Cardiac muscle cell (in vitro differentiated cells and primary cell): ENCODE results near the gene POM121C. TPM values are rescaled to one million over a fixed set of nuclear protein-coding genes. Genes with fewer than 3 reads are reported as not detected.
A peak's percentile ranks its signal among the peaks of the same experiment; 100 is the strongest.
"Not testable (repeated sequence)": the region's sequence is repeated elsewhere in the genome, so short reads cannot be mapped to it uniquely, and the experiment has no call there.

ENCODE experiments used
- DNase-seq, 2 donors: peaks; one replicate each; pipeline versions ENCODE4 v3.0.0 to v3.0.0-alpha.2; 2010 to 2017; ENCODE audit warnings: low read depth in 1 of 2, low spot score in 1 of 2
- H3K27ac ChIP-seq: fragments of 200-600 bp; sonication (generic); 2 replicates; pipeline ENCODE4 v1.5.1; 2016
- H3K27me3 ChIP-seq: fragments of 200-600 bp; sonication (generic); 2 replicates; pipeline ENCODE4 v1.6.0; 2016; ENCODE audit warnings: control low read depth
- H3K36me3 ChIP-seq: fragments of 200-600 bp; sonication (generic); 2 replicates; pipeline ENCODE4 v1.5.1; 2016; ENCODE audit warnings: control low read depth
- H3K4me1 ChIP-seq: fragments of 200-600 bp; sonication (generic); 2 replicates; pipeline ENCODE4 v1.8.1; 2017; ENCODE audit warnings: low read depth, mild to moderate bottlenecking, mixed run types
- H3K4me3 ChIP-seq: fragments of 200-600 bp; sonication (generic); 2 replicates; pipeline ENCODE4 v1.5.1; 2016; ENCODE audit warnings: mild to moderate bottlenecking
- H3K9me3 ChIP-seq: fragments of 200-600 bp; sonication (generic); 2 replicates; pipeline ENCODE4 v1.5.1; 2017; ENCODE audit warnings: low read depth, mild to moderate bottlenecking, control low read depth
- polyA plus RNA-seq: library from polyadenylated mRNA; unstranded; fragments of >200 nt; fragmentation: Nextera tagmentation; extraction: Ambion mirVana; gene quantifications from 2 replicates; pipeline ENCODE4 v1.2.1, GENCODE V29; 2016
- total RNA-seq: library from RNA; depleted of rRNA; stranded (reverse); fragments of >200 nt; gene quantifications from 2 replicates; pipeline ENCODE4 v1.2.3, GENCODE V29; 2016
- TF ChIP-seq, protein P1 (sequence below): IDR thresholded peaks from 2 replicates; pipeline ENCODE4 v1.5.1; 2012; ENCODE audit warnings: low read depth, mild to moderate bottlenecking, low read length

POM121C gene
- 16.2 and 17.2 TPM in 2 replicates for total RNA-seq
- 35.1 and 47.7 TPM in 2 replicates for polyA plus RNA-seq

DNA sequence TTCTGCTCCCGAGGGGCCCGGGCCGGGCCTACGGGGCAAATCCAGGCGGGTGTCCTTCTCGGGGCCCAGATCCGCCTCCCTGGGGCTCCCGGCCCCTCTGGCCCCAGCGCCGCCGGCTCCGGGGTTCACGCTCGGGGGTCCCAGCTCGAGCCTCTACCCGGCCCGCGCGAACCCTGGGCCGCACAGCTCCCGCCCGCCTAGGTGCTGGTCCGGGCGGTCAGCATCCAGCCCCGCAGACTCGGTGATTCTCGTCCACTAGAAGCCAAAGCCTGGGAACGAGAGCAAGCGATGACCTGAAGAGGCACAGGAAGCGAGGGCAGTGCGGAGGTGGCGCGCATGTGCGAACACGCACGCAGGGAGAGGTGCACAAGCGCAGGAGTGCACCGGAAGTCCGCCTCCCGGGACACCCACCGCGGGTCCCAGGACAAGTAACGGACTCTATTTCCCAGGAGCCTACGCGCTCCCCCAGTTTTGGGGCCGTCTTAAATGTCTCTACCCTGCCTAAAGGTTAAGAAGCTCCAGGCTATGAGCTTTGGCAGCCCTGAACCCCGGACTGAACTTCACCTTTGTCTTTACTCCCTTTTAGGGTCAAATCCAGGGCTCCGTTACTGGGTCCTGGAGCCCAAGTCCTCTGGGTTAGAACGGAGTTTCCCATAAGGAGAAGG lies at the start of gene POM121C:
POM121C (minus strand) TSS at position 321 of the 665 bp plus-strand sequence. CDS start 44,803 bp downstream, outside the sequence.
- H3K9me3 ChIP-seq, H3K4me1 ChIP-seq, H3K27me3 ChIP-seq, H3K36me3 ChIP-seq: not testable (repeated sequence)
- peak within 1 kb of the TSS; percentile 96 for H3K27ac ChIP-seq
- H3K4me3 ChIP-seq, result peak within 1 kb of the TSS; percentile 69
- peak; percentile 94 for DNase-seq

DNA sequence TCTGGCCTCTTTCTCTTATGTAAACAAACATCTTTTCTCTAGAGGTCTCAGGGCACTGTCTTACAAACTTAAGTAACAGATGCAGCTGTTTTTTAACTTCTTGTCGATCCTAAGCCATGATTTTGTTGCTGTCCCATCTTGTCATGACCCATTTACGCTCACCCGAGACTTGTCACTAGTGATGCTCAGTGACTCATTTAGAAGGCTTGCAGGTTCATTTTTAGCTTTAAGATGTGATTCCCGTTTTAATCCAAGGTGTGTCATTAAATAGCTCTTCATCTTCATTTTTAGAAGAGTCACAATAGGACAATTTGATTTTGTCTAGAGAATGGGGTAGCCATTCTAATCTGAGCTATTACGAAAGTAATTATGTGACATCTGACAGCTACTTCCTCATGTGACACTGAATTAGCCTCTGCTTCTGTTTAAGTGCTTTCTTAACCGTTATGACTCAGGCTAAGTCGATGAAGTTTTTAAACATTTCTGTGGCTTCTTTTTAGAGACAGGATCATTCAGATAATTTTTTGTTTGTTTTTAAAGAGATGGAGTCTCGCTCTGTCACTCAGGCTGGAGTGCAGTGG lies 48.7 kb upstream of the POM121C start:
- Histone ChIP-seq H3K4me1 (no peaks in the 10 kb centered on the region), H3K4me3 (no peak overlapping the region), H3K9me3 (no peaks in the 10 kb centered on the region), H3K27me3 (no peaks in the 10 kb centered on the region), H3K27ac (no peak overlapping the region), H3K36me3 (peaks cover 25% of the 10 kb centered on the region)
- TF ChIP-seq, protein P1, sequence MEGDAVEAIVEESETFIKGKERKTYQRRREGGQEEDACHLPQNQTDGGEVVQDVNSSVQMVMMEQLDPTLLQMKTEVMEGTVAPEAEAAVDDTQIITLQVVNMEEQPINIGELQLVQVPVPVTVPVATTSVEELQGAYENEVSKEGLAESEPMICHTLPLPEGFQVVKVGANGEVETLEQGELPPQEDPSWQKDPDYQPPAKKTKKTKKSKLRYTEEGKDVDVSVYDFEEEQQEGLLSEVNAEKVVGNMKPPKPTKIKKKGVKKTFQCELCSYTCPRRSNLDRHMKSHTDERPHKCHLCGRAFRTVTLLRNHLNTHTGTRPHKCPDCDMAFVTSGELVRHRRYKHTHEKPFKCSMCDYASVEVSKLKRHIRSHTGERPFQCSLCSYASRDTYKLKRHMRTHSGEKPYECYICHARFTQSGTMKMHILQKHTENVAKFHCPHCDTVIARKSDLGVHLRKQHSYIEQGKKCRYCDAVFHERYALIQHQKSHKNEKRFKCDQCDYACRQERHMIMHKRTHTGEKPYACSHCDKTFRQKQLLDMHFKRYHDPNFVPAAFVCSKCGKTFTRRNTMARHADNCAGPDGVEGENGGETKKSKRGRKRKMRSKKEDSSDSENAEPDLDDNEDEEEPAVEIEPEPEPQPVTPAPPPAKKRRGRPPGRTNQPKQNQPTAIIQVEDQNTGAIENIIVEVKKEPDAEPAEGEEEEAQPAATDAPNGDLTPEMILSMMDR, result no peak
- DNase-seq, result peak in 1 of 2 donors; percentile 43

DNA sequence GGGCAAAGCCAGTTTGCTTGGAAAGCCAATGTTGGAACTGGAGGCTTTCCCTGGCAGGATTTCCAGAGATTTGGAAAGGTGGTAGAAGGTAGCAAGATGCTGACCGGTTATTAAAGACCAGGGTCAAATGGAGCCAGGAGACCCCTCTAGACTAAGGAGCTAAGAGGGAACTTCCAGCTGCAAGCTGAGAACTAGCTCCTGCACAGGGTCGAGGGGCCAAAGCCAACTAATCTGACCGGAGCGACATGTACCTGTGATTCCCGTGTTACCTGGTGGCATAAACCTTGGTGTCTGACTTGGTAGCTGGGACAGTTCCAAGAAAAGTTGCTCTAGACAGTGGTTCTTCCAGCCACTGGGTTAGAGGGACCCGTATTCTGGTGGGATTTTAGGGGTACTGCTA lies 47.8 kb upstream of the POM121C start:
- no peak overlapping the region for H3K27ac ChIP-seq
- TF ChIP-seq, protein P1, result no peak
- no peak overlapping the region for H3K4me3 ChIP-seq
- H3K27me3 ChIP-seq, result no peaks in the 10 kb centered on the region
- peaks cover 16% of the 10 kb centered on the region for H3K36me3 ChIP-seq
- H3K4me1 ChIP-seq, result no peaks in the 10 kb centered on the region
- no peaks in the 10 kb centered on the region for H3K9me3 ChIP-seq
- DNase-seq, result no peak

DNA sequence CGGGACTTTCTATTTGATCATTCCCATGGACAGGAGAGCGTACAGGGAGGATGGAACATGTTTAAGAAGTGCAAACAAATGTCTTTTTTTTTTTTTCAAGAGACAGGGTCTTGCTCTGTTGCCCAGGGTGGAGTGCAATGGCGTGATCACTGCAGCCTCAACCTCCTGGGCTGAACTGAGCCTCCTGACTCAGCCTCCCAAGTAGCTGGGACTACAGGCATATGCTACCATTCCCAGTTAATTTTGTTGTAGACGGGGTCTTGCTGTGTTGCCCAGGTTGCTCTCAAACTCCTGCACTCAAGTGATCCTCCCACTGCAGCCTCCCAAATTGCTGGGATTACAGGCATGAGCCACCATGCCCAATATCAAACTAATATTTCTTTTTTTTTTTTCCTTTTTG lies 46.5 kb upstream of the POM121C start:
- Histone ChIP-seq H3K4me1 (no peaks in the 10 kb centered on the region), H3K36me3 (peaks cover 14% of the 10 kb centered on the region), H3K9me3 (no peaks in the 10 kb centered on the region), H3K27me3 (no peaks in the 10 kb centered on the region), H3K27ac (no peak overlapping the region), H3K4me3 (no peak overlapping the region)
- DNase-seq, result no peak
- TF ChIP-seq, protein P1, result no peak

DNA sequence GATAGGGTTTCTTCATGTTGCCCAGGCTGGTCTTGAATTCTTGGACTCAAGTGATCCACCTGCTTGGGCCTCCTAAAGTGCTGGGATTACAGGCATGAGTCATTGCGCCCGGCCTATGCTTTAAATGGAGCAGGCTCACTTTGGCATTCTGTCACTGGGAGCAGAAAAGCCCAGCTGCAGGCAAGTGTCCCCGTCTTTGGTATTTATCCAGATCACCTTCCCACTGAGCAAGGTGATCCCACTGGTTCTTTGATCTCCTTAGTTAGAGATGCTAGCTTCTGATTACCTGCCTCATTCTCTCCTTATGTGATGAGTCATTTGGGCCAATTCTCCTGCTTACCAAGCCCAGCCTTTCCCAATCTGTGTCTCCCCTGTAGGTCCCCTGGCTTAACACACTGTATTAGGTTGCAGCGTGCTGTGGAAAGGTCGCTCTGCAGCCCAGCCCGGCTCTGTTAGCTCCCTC lies 45.3 kb upstream of the POM121C start:
- Histone ChIP-seq H3K4me3 (no peak overlapping the region), H3K36me3 (peaks cover 4% of the 10 kb centered on the region), H3K27me3 (no peaks in the 10 kb centered on the region), H3K9me3 (no peaks in the 10 kb centered on the region), H3K27ac (peak overlapping the region; percentile 34), H3K4me1 (peaks cover 7% of the 10 kb centered on the region)
- TF ChIP-seq, protein P1, result no peak
- peak in 1 of 2 donors; percentile 11 for DNase-seq

DNA sequence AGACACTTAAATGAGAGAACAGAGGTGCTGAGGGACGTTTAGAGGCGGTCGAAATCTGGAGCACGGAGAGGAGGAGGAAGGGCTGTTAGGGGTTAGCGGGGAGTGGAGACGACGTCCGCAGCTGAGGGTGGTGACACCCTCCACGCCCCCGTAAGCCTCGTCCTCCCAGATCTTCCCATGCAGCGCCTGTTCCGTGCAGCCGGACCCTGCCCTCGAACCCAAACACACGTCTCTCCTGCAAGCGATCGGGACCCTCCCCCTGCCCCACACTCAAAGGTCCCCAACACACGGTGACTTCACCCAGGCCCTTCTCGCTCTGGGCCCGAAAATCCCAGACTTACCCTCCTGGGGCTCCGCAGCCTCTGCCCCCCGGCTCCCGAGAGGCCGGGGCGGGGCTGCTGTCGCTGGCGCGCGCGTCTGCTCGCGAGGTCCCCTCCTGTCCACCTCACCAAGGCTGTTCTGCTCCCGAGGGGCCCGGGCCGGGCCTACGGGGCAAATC lies 41.2 kb upstream of the POM121C start:
- DNase-seq, result peak in 1 of 2 donors; percentile 29
- H3K4me1 ChIP-seq, H3K27me3 ChIP-seq, H3K9me3 ChIP-seq: not testable (repeated sequence)
- Histone ChIP-seq H3K27ac (peak overlapping the region; percentile 87), H3K4me3 (peak overlapping the region; percentile 76), H3K36me3 (peaks cover 23% of the 10 kb centered on the region)

DNA sequence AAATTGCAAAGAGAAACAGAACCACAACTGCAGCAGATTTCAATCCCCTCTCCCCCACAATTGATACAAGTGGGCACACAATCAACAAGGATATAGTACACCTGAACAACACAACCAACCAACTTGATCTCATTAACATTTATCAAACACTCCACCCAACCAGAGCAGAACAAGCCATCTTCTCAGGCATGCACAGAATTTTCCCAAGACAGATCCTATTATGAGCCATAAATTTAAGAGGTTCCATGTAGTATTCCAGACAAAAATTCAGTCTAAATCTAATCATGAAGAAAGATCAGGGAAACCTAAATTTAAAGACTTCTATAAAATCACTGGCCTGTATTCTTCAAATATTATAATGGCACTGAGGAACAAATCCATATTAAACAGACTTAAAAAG lies 35.6 kb upstream of the POM121C start:
- H3K4me3 ChIP-seq, DNase-seq, H3K27ac ChIP-seq, H3K27me3 ChIP-seq, H3K9me3 ChIP-seq, H3K4me1 ChIP-seq: not testable (repeated sequence)
- H3K36me3 ChIP-seq, result peaks cover 43% of the 10 kb centered on the region

DNA sequence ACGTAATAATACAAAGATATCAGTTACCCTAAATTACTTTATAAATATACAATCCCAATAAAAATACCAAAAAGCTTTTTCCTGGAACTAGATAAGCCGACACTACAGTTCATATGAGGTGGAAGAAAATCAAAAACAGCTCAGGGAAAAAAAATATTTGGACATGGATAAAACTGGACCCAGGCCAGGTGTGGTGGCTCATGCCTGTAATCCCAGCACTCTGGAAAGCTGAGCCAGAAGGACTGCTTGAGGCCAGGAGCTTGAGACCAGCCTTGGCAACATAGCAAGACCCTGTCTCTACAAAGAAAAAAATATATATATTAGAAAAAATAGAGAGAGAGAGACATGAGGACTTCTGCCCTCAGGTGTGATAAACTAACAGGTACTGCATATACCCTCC lies 32.7 kb upstream of the POM121C start:
- DNase-seq, result peak in 1 of 2 donors; percentile 7
- not testable (repeated sequence) for H3K9me3 ChIP-seq, H3K4me3 ChIP-seq, H3K27me3 ChIP-seq, H3K27ac ChIP-seq, H3K4me1 ChIP-seq
- H3K36me3 ChIP-seq, result peaks cover 30% of the 10 kb centered on the region

DNA sequence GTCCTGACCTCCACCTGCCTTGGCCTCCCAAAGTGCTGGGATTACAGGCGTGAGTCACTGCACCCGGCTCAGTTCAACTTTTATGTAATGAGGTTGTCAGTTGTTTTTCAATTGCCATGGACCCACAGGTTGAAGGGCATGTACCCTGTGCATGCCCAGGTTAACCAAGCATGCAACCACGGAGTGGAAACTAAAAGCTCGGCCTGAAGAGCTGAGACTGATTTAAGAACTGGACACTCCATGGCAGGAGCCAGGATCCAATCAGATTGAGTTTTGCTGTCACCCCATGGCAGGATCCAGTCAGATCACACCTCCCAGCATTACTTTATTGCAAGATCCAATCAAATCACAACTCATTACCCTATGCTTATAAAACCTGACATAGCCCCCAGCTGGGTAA lies 22.9 kb upstream of the POM121C start:
- H3K4me3 ChIP-seq, DNase-seq, H3K27ac ChIP-seq, H3K4me1 ChIP-seq, H3K36me3 ChIP-seq, H3K27me3 ChIP-seq, H3K9me3 ChIP-seq: not testable (repeated sequence)

DNA sequence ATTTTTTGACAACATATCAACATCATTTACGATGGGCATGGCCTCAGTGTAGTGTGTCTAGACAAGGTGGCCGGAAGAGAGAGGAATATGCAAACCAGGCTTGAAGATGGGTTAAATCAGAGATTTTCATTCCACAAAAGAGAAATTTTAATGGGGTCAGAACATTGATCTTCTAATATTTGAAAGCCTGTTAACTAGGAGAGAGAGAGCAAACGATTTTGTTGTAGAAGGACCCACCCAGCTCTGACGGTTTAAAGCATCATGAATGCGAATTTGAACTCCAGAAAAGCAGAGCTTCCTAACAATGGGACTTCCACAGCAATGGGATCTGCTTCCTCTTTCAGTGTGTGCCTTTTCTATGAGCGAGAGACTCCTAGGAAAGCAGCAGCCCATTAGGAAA lies 5.9 kb upstream of the POM121C start, which contains the start of gene SPDYE5:
SPDYE5 (plus strand) TSS at position 301 of the 400 bp plus-strand sequence. CDS start 1,728 bp downstream, outside the sequence.
- not testable (repeated sequence) for H3K4me1 ChIP-seq, H3K9me3 ChIP-seq, DNase-seq, H3K36me3 ChIP-seq, H3K27me3 ChIP-seq, H3K4me3 ChIP-seq, H3K27ac ChIP-seq
